Measurements from ENCODE around the gene HIPK1. TPM values are rescaled to one million over a fixed set of nuclear protein-coding genes. Genes with fewer than 3 reads are reported as not detected.

The HIPK1 gene
- total RNA-seq, 1 experiment from 2014 or later = 41.5 TPM

DNA sequence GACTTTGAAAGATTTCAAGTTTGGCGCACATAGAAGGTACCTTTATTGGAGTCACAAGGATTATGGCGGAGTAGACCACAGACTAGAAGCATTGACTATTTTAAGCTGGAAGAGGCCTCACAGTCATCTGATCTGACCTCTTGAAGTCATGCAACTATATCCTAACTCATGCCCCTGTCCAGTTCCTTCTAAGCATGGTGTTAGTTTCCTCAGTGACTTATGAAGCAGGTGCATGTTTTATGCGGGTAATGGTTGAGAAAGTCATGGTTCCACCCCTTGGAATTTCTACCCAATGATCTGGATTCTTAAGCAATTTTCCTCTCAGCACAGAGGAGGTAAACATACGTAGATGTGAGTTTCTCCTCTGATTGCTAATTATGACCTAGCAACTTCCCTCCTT is 61.8 kb downstream of the HIPK1 start:
- intact Hi-C loops (cut with micrococcal nuclease; ENCODE audit: unreplicated experiment) (no loop called here), in situ Hi-C loops (cut with HindIII; ENCODE audit: low pct_unique_long_range_greater_than_20kb, low sequenced_read_pairs) (no loop called here)
- CTCF ChIA-PET = no interaction called here
- DNase-seq (ENCODE audit: low read depth, low spot score) (no peak), ATAC-seq (no peak)
- Histone ChIP-seq H3K27ac (ENCODE audit: low read length) (no peak overlapping the region), H3K27me3 (ENCODE audit: control insufficient read depth, insufficient read depth, low read length) (no peaks in the 10 kb centered on the region), H3K36me3 (ENCODE audit: control insufficient read depth, insufficient read depth, low read length) (no peaks in the 10 kb centered on the region), H3K4me3 (ENCODE audit: low read depth in 2 of 2, low read length in 2 of 2) (no peak overlapping the region), H3K9me3 (ENCODE audit: control insufficient read depth, insufficient read depth, low read depth, low read length) (no peaks in the 10 kb centered on the region), H3K4me1 (ENCODE audit: control insufficient read depth, insufficient read depth, low read length) (no peaks in the 10 kb centered on the region)
- no TSS peak for BruUV-seq (replicated peaks)
- TF ChIP-seq, protein P1, sequence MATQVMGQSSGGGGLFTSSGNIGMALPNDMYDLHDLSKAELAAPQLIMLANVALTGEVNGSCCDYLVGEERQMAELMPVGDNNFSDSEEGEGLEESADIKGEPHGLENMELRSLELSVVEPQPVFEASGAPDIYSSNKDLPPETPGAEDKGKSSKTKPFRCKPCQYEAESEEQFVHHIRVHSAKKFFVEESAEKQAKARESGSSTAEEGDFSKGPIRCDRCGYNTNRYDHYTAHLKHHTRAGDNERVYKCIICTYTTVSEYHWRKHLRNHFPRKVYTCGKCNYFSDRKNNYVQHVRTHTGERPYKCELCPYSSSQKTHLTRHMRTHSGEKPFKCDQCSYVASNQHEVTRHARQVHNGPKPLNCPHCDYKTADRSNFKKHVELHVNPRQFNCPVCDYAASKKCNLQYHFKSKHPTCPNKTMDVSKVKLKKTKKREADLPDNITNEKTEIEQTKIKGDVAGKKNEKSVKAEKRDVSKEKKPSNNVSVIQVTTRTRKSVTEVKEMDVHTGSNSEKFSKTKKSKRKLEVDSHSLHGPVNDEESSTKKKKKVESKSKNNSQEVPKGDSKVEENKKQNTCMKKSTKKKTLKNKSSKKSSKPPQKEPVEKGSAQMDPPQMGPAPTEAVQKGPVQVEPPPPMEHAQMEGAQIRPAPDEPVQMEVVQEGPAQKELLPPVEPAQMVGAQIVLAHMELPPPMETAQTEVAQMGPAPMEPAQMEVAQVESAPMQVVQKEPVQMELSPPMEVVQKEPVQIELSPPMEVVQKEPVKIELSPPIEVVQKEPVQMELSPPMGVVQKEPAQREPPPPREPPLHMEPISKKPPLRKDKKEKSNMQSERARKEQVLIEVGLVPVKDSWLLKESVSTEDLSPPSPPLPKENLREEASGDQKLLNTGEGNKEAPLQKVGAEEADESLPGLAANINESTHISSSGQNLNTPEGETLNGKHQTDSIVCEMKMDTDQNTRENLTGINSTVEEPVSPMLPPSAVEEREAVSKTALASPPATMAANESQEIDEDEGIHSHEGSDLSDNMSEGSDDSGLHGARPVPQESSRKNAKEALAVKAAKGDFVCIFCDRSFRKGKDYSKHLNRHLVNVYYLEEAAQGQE (IDR thresholded peaks at IDR 0.05; ENCODE audit: insufficient read depth in 1 of 2, low read depth in 2 of 2, low read length in 1 of 2) = no peak
- TF ChIP-seq SIN3A (IDR thresholded peaks at IDR 0.05; ENCODE audit: borderline replicate concordance, insufficient read depth, low read depth, low read length) (no peak), TCF7L2 (IDR thresholded peaks at IDR 0.05; ENCODE audit: low read depth, low read length) (no peak), POLR2AphosphoS5 (IDR thresholded peaks at IDR 0.05; ENCODE audit: low read depth, low read length) (no peak)
- TF ChIP-seq, protein P2, sequence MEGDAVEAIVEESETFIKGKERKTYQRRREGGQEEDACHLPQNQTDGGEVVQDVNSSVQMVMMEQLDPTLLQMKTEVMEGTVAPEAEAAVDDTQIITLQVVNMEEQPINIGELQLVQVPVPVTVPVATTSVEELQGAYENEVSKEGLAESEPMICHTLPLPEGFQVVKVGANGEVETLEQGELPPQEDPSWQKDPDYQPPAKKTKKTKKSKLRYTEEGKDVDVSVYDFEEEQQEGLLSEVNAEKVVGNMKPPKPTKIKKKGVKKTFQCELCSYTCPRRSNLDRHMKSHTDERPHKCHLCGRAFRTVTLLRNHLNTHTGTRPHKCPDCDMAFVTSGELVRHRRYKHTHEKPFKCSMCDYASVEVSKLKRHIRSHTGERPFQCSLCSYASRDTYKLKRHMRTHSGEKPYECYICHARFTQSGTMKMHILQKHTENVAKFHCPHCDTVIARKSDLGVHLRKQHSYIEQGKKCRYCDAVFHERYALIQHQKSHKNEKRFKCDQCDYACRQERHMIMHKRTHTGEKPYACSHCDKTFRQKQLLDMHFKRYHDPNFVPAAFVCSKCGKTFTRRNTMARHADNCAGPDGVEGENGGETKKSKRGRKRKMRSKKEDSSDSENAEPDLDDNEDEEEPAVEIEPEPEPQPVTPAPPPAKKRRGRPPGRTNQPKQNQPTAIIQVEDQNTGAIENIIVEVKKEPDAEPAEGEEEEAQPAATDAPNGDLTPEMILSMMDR (IDR thresholded peaks at IDR 0.05) = no peak
- POLR2A ChIA-PET = no interaction called here

- H3K4me1 ChIP-seq (ENCODE audit: control insufficient read depth, insufficient read depth, low read length) = no peaks in the 10 kb centered on the region
- no peaks in the 10 kb centered on the region for H3K27me3 ChIP-seq (ENCODE audit: control insufficient read depth, insufficient read depth, low read length)
- DNase-seq (ENCODE audit: low read depth, low spot score) (no peak), ATAC-seq (no peak)
- intact Hi-C loops (cut with micrococcal nuclease; ENCODE audit: unreplicated experiment) (no loop called here), in situ Hi-C loops (cut with HindIII; ENCODE audit: low pct_unique_long_range_greater_than_20kb, low sequenced_read_pairs) (no loop called here)
- H3K9me3 ChIP-seq (ENCODE audit: control insufficient read depth, insufficient read depth, low read depth, low read length) = no peaks in the 10 kb centered on the region
- ChIA-PET POLR2A (no interaction called here), CTCF (no interaction called here)
- no peak overlapping the region for H3K27ac ChIP-seq (ENCODE audit: low read length)
- BruUV-seq (replicated peaks) = no TSS peak
- TF ChIP-seq, protein P2 (IDR thresholded peaks at IDR 0.05) = no peak
- TF ChIP-seq TCF7L2 (IDR thresholded peaks at IDR 0.05; ENCODE audit: low read depth, low read length) (no peak), POLR2AphosphoS5 (IDR thresholded peaks at IDR 0.05; ENCODE audit: low read depth, low read length) (no peak), SIN3A (IDR thresholded peaks at IDR 0.05; ENCODE audit: borderline replicate concordance, insufficient read depth, low read depth, low read length) (no peak)
- TF ChIP-seq, protein P1 (IDR thresholded peaks at IDR 0.05; ENCODE audit: insufficient read depth in 1 of 2, low read depth in 2 of 2, low read length in 1 of 2) = no peak
- H3K4me3 ChIP-seq (ENCODE audit: low read depth in 2 of 2, low read length in 2 of 2) = no peak overlapping the region
- H3K36me3 ChIP-seq (ENCODE audit: control insufficient read depth, insufficient read depth, low read length) = no peaks in the 10 kb centered on the region
Observed at GRCh38 chr1:113991467-113991997, 62.4 kb downstream of the HIPK1 start.

Data from Panc1 (cell line).